GM23338 (cell line): ENCODE measurements around the gene FBXO41. TPM values are rescaled to one million over a fixed set of nuclear protein-coding genes. Genes with fewer than 3 reads are reported as not detected.

Experiments
- ATAC-seq: fragments of 200-7000 bp; cut with Tn5 transposase; 3 replicates; pipeline ENCODE4 v1.9.1; 2020
- DNase-seq: peaks from one replicate; pipeline ENCODE4 v3.0.0-alpha.2; 2015; ENCODE audit warnings: low spot score
- H2AFZ ChIP-seq: fragments of 200-600 bp; sonication (generic); 2 replicates; pipeline ENCODE4 v1.8.0; 2016; ENCODE audit warnings: antibody characterized with exemption, mild to moderate bottlenecking, moderate library complexity
- H3F3A ChIP-seq: fragments of 200-600 bp; sonication (generic); replicated peaks from 2 replicates; pipeline ENCODE4 v1.8.0; 2017; ENCODE audit warnings: antibody characterized with exemption, mixed run types, low read depth
- H3K27ac ChIP-seq: fragments of 200-600 bp; sonication (generic); 2 replicates; pipeline ENCODE4 v1.6.1; 2016; ENCODE audit warnings: low read depth
- H3K27me3 ChIP-seq: fragments of 200-600 bp; sonication (generic); 2 replicates; pipeline ENCODE4 v1.8.0; 2016; ENCODE audit warnings: mild to moderate bottlenecking, mixed run types, moderate library complexity; ENCODE audit not compliant: insufficient read depth
- H3K36me3 ChIP-seq: fragments of 200-600 bp; sonication (generic); 2 replicates; pipeline ENCODE4 v1.8.0; 2016; ENCODE audit warnings: mild to moderate bottlenecking; ENCODE audit not compliant: insufficient read depth
- H3K4me1 ChIP-seq: fragments of 200-600 bp; sonication (generic); 2 replicates; pipeline ENCODE4 v1.8.0; 2016; ENCODE audit warnings: mild to moderate bottlenecking, moderate library complexity; ENCODE audit not compliant: insufficient read depth
- H3K4me2 ChIP-seq: fragments of 200-600 bp; sonication (generic); 2 replicates; pipeline ENCODE4 v1.7.1; 2017; ENCODE audit warnings: mixed run types
- H3K4me3 ChIP-seq: fragments of 200-600 bp; sonication (generic); 2 replicates; pipeline ENCODE4 v1.6.1; 2016; ENCODE audit warnings: mixed run types
- H3K79me2 ChIP-seq: fragments of 200-600 bp; sonication (generic); replicated peaks from 2 replicates; pipeline ENCODE4 v1.8.0; 2017; ENCODE audit warnings: mild to moderate bottlenecking; ENCODE audit not compliant: insufficient read depth
- H3K9me2 ChIP-seq: fragments of 200-600 bp; sonication (generic); 2 replicates; pipeline ENCODE4 v1.8.0; 2017; ENCODE audit not compliant: insufficient read depth
- H4K20me1 ChIP-seq: fragments of 200-600 bp; sonication (generic); replicated peaks from 2 replicates; pipeline ENCODE4 v1.8.0; 2017; ENCODE audit warnings: mild to moderate bottlenecking; ENCODE audit not compliant: insufficient read depth
- H3K27ac Mint-ChIP-seq: 2 replicates; pipeline ENCODE4 v1.8.0; 2020; ENCODE audit warnings: inconsistent platforms, mild to moderate bottlenecking, moderate library complexity, mixed read lengths
- H3K27me3 Mint-ChIP-seq: 3 replicates; pipeline ENCODE4 v1.8.0; 2022; ENCODE audit warnings: low read depth, mild to moderate bottlenecking, moderate library complexity, mixed read lengths, inconsistent platforms; ENCODE audit not compliant: insufficient read depth, poor library complexity
- H3K36me3 Mint-ChIP-seq: 3 replicates; pipeline ENCODE4 v1.8.0; 2021; ENCODE audit warnings: low read depth, mild to moderate bottlenecking, inconsistent platforms, moderate library complexity, mixed read lengths
- H3K4me1 Mint-ChIP-seq: 3 replicates; pipeline ENCODE4 v1.8.0; 2020; ENCODE audit warnings: mild to moderate bottlenecking, inconsistent platforms, mixed read lengths
- H3K4me3 Mint-ChIP-seq: 3 replicates; pipeline ENCODE4 v1.8.0; 2021; ENCODE audit warnings: moderate library complexity, mild to moderate bottlenecking, inconsistent platforms, mixed read lengths
- H3K9me3 Mint-ChIP-seq: 3 replicates; pipeline ENCODE4 v1.8.0; 2020; ENCODE audit warnings: moderate library complexity, mild to moderate bottlenecking, inconsistent platforms, mixed read lengths
- CREB1 ChIP-seq: fragments of 250-450 bp; sonication (Bioruptor Pico); IDR thresholded peaks from 2 replicates; pipeline ENCODE4 v1.5.0; 2020; ENCODE audit warnings: low read depth, mild to moderate bottlenecking, moderate library complexity
- CTCF ChIP-seq, 2 experiments: fragments of 200-600 bp in 1 of 2; sonication (generic) in 1 of 2; conservative IDR thresholded peaks; 2 replicates each; pipeline versions ENCODE4 v1.5.1 to v1.6.1; 2016 to 2017; ENCODE audit warnings: antibody characterized with exemption in 2 of 2, low read depth in 2 of 2, mild to moderate bottlenecking in 2 of 2, moderate library complexity in 1 of 2
- ETS1 ChIP-seq: IDR thresholded peaks from 2 replicates; pipeline ENCODE4 v1.6.1; 2016; ENCODE audit warnings: antibody characterized with exemption
- EZH2 ChIP-seq: fragments of 200-600 bp; sonication (generic); IDR thresholded peaks from one replicate; pipeline ENCODE4 v1.8.0; 2017; ENCODE audit warnings: antibody characterized with exemption, mild to moderate bottlenecking, low read depth; ENCODE audit not compliant: unreplicated experiment
- EZH2phosphoT487 ChIP-seq: fragments of 200-600 bp; sonication (generic); IDR thresholded peaks from one replicate; pipeline ENCODE4 v1.8.1; 2018; ENCODE audit warnings: antibody characterized with exemption; ENCODE audit not compliant: unreplicated experiment
- NANOG ChIP-seq: IDR thresholded peaks from 2 replicates; pipeline ENCODE4 v1.6.1; 2016; ENCODE audit warnings: antibody characterized with exemption, borderline replicate concordance
- POLR2AphosphoS5 ChIP-seq: IDR thresholded peaks from 2 replicates; pipeline ENCODE4 v1.6.1; 2016; ENCODE audit warnings: antibody characterized with exemption, low read depth
- STAT1 ChIP-seq: IDR thresholded peaks from one replicate; pipeline ENCODE4 v1.6.1; 2016; ENCODE audit warnings: antibody characterized with exemption; ENCODE audit not compliant: unreplicated experiment
- ZNF114 ChIP-seq: fragments of 250-450 bp; sonication (Bioruptor Pico); IDR thresholded peaks from 2 replicates; pipeline ENCODE4 v1.5.0; 2020; ENCODE audit warnings: mild to moderate bottlenecking, moderate library complexity
- polyA plus RNA-seq: library from polyadenylated mRNA; unstranded; fragments of >200 nt; fragmentation: Nextera tagmentation; extraction: Ambion mirVana; gene quantifications from 2 replicates; pipeline ENCODE4 v1.2.1, GENCODE V29; 2016
- total RNA-seq: library from RNA; depleted of rRNA; stranded (reverse); fragments of >200 nt; shearing (Covaris generic); gene quantifications from 2 replicates; pipeline ENCODE4 v1.2.3, GENCODE V29; 2014
- TF ChIP-seq, protein P1 (sequence below): IDR thresholded peaks from one replicate; pipeline ENCODE4 v1.6.1; 2018; ENCODE audit warnings: antibody characterized with exemption; ENCODE audit not compliant: unreplicated experiment

The FBXO41 gene
- total and polyA plus RNA-seq, 2 experiments from 2014 or later: 3.5 to 13.8 TPM

- TF ChIP-seq ETS1 (no peak), EZH2 (no peak), NANOG (no peak), CREB1 (CRISPR knock-in tag) (no peak), ZNF114 (CRISPR knock-in tag) (no peak), POLR2AphosphoS5 (no peak), CTCF (conservative IDR thresholded peaks at IDR 0.05; ENCODE audit: low read depth in 2 of 2) (no peak)
- TF ChIP-seq, protein P1, sequence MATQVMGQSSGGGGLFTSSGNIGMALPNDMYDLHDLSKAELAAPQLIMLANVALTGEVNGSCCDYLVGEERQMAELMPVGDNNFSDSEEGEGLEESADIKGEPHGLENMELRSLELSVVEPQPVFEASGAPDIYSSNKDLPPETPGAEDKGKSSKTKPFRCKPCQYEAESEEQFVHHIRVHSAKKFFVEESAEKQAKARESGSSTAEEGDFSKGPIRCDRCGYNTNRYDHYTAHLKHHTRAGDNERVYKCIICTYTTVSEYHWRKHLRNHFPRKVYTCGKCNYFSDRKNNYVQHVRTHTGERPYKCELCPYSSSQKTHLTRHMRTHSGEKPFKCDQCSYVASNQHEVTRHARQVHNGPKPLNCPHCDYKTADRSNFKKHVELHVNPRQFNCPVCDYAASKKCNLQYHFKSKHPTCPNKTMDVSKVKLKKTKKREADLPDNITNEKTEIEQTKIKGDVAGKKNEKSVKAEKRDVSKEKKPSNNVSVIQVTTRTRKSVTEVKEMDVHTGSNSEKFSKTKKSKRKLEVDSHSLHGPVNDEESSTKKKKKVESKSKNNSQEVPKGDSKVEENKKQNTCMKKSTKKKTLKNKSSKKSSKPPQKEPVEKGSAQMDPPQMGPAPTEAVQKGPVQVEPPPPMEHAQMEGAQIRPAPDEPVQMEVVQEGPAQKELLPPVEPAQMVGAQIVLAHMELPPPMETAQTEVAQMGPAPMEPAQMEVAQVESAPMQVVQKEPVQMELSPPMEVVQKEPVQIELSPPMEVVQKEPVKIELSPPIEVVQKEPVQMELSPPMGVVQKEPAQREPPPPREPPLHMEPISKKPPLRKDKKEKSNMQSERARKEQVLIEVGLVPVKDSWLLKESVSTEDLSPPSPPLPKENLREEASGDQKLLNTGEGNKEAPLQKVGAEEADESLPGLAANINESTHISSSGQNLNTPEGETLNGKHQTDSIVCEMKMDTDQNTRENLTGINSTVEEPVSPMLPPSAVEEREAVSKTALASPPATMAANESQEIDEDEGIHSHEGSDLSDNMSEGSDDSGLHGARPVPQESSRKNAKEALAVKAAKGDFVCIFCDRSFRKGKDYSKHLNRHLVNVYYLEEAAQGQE: no peak
Observed at GRCh38 chr2:73227086-73227485, 57.2 kb downstream of the FBXO41 start (continued).

DNA sequence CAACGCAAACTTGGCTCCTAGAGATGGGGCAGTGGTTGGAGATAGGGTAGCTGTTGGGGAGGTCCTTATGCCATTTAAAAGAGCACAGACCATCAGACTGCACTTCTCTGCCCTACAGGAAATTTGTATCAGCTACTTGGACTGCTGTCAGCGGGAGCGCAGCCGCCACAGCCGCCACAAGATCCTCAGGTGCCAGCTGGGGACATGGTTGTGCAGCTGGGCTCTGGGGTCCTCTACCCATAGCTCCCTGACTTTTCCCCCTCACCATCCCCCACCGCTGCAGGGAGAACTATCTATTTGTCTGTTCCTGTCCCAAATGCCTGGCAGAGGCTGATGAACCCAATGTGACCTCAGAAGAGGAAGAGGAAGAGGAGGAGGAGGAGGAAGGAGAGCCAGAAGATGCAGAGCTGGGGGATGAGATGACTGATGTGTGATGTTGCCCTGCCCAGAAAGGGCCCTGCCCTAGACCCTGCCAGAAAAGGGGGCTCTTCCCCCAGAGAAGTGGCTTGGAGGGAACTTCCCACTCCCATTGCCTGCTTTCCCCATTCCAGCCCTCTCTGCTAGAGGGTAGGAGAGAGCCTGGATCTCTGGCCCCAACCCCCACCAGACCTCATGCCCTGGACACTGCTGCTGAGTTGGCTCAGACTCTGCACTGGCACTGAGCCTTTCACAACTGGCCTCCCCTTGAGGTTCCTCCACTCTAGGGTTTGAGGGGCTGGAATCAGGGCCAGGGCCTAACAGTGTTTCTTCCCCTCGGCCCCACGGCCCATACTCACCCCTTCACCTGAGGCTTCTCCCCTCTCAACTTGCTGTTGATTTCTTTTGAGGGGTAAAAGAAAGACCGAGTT, 58.5 kb downstream of the FBXO41 start:
- no peaks in the 10 kb centered on the region for H3K4me1 ChIP-seq
- H3K36me3 Mint-ChIP-seq: peaks cover 26% of the 10 kb centered on the region
- no peak for DNase-seq
- no peaks in the 10 kb centered on the region for H3K9me3 Mint-ChIP-seq
- H3K4me3 Mint-ChIP-seq: no peak overlapping the region
- H3K9me2 ChIP-seq: no peaks in the 10 kb centered on the region
- peaks cover 8% of the 10 kb centered on the region; the same call in 1 of the 2 replicates for H4K20me1 ChIP-seq
- H3K27ac ChIP-seq: no peak overlapping the region
- no peaks in the 10 kb centered on the region for H3K4me1 Mint-ChIP-seq
- no peaks in the 10 kb centered on the region for H3K27me3 ChIP-seq
- no peaks in the 10 kb centered on the region for H3K27me3 Mint-ChIP-seq
- H2AFZ ChIP-seq: no peak overlapping the region
- no peaks in the 10 kb centered on the region for H3F3A ChIP-seq
- no peak for ATAC-seq
- no peak overlapping the region for H3K4me3 ChIP-seq
- H3K36me3 ChIP-seq: peaks cover 12% of the 10 kb centered on the region
- H3K4me2 ChIP-seq: no peak overlapping the region
- H3K27ac Mint-ChIP-seq: no peak overlapping the region
- no peaks in the 10 kb centered on the region for H3K79me2 ChIP-seq
- no peak for TF ChIP-seq ZNF114 (CRISPR knock-in tag)
- no peak for TF ChIP-seq STAT1
- TF ChIP-seq CTCF (conservative IDR thresholded peaks at IDR 0.05; ENCODE audit: low read depth in 2 of 2): no peak
- no peak for TF ChIP-seq NANOG
- TF ChIP-seq EZH2phosphoT487: no peak
